HG02610 (cell line): Measurements from ENCODE around the gene POLR2B.

Experiments used
- ATAC-seq: cut with Tn5 transposase; IDR thresholded peaks from one replicate; pipeline ENCODE4 v1.9.1; 2021; ENCODE audit warnings: mild to moderate bottlenecking, moderate library complexity; ENCODE audit not compliant: unreplicated experiment

The POLR2B gene

GRCh38 chr4:57078685-57079521, 100.2 kb downstream of the POLR2B start:
- ATAC-seq: no peak
